MM.1S (cell line): ENCODE measurements around the gene TOP2B.

ENCODE experiments used
- DNase-seq: peaks from one replicate; pipeline ENCODE4 v3.0.0-alpha.2; 2015
- H2AFZ ChIP-seq: fragments of 300-600 bp; sonication (generic); 2 replicates; pipeline ENCODE4 v1.6.0; 2016; ENCODE audit warnings: antibody characterized with exemption, low read length
- H3F3A ChIP-seq: fragments of 300-600 bp; sonication (generic); 2 replicates; pipeline ENCODE4 v1.6.1; 2016; ENCODE audit warnings: mild to moderate bottlenecking, antibody characterized with exemption, low read length, moderate library complexity, mixed read lengths; ENCODE audit not compliant: insufficient read depth
- H3K27ac ChIP-seq: fragments of 300-600 bp; sonication (generic); 2 replicates; pipeline ENCODE4 v1.5.1; 2016; ENCODE audit warnings: mild to moderate bottlenecking, low read length
- H3K27me3 ChIP-seq: fragments of 300-600 bp; sonication (generic); replicated peaks from 2 replicates; pipeline ENCODE4 v1.6.0; 2016; ENCODE audit warnings: low read length; ENCODE audit not compliant: insufficient read depth
- H3K36me3 ChIP-seq: fragments of 300-600 bp; sonication (generic); replicated peaks from 2 replicates; pipeline ENCODE4 v1.6.1; 2016; ENCODE audit warnings: mild to moderate bottlenecking, low read length, mixed read lengths; ENCODE audit not compliant: insufficient read depth
- H3K4me1 ChIP-seq: fragments of 300-600 bp; sonication (generic); 2 replicates; pipeline ENCODE4 v1.6.1; 2016; ENCODE audit warnings: low read length, mixed read lengths
- H3K4me2 ChIP-seq: fragments of 300-600 bp; sonication (generic); 2 replicates; pipeline ENCODE4 v1.6.0; 2016; ENCODE audit warnings: low read depth, low read length
- H3K4me3 ChIP-seq: fragments of 300-600 bp; sonication (generic); 2 replicates; pipeline ENCODE4 v1.5.1; 2016; ENCODE audit warnings: low read length, mixed read lengths
- H3K79me2 ChIP-seq: fragments of 300-600 bp; sonication (generic); 2 replicates; pipeline ENCODE4 v1.6.1; 2016; ENCODE audit warnings: mixed run types, low read length, mixed read lengths
- H3K9ac ChIP-seq: fragments of 300-600 bp; sonication (generic); 2 replicates; pipeline ENCODE4 v1.6.1; 2016; ENCODE audit warnings: low read length, mixed read lengths
- H3K9me2 ChIP-seq: fragments of 300-600 bp; sonication (generic); replicated peaks from 2 replicates; pipeline ENCODE4 v1.6.1; 2016; ENCODE audit warnings: mild to moderate bottlenecking, low read length, mixed read lengths; ENCODE audit not compliant: insufficient read depth
- H3K9me3 ChIP-seq: fragments of 300-600 bp; sonication (generic); replicated peaks from 2 replicates; pipeline ENCODE4 v1.6.1; 2016; ENCODE audit warnings: mild to moderate bottlenecking, low read length, mixed read lengths; ENCODE audit not compliant: insufficient read depth
- H4K20me1 ChIP-seq: fragments of 300-600 bp; sonication (generic); 2 replicates; pipeline ENCODE4 v1.6.1; 2016; ENCODE audit warnings: mild to moderate bottlenecking, low read length, moderate library complexity, mixed read lengths; ENCODE audit not compliant: insufficient read depth
- CTCF ChIP-seq: fragments of 300-600 bp; sonication (generic); IDR thresholded peaks from 2 replicates; pipeline ENCODE4 v1.5.1; 2016; ENCODE audit warnings: antibody characterized with exemption, low read length, mixed read lengths
- EZH2 ChIP-seq: fragments of 300-600 bp; sonication (generic); optimal IDR thresholded peaks from 2 replicates; pipeline ENCODE3; 2017; ENCODE audit warnings: low read depth, mild to moderate bottlenecking, antibody characterized with exemption, low read length, mixed read lengths
- EZH2phosphoT487 ChIP-seq: fragments of 300-600 bp; sonication (generic); IDR thresholded peaks from 2 replicates; pipeline ENCODE4 v1.6.1; 2018; ENCODE audit warnings: antibody characterized with exemption, low read length

TOP2B gene

GRCh38 chr3:25565807-25566206 is 98.9 kb downstream of the TOP2B start:
- Histone ChIP-seq H3K36me3 (no peaks in the 10 kb centered on the region), H3F3A (no peaks in the 10 kb centered on the region), H3K27ac (no peak overlapping the region), H3K9me2 (no peaks in the 10 kb centered on the region), H3K4me1 (no peaks in the 10 kb centered on the region), H2AFZ (no peak overlapping the region), H3K27me3 (no peaks in the 10 kb centered on the region), H3K9ac (no peak overlapping the region), H3K4me3 (no peak overlapping the region), H3K4me2 (no peak overlapping the region), H3K9me3 (no peaks in the 10 kb centered on the region), H3K79me2 (no peaks in the 10 kb centered on the region), H4K20me1 (no peaks in the 10 kb centered on the region)
- TF ChIP-seq EZH2phosphoT487 (no peak), EZH2 (no peak), CTCF (no peak)
- no peak for DNase-seq

GRCh38 chr3:25564075-25564474 is 100.6 kb downstream of the TOP2B start:
- Histone ChIP-seq H3K27ac (no peak overlapping the region), H3K9ac (no peak overlapping the region), H3K9me3 (no peaks in the 10 kb centered on the region), H3K27me3 (no peaks in the 10 kb centered on the region), H3F3A (no peaks in the 10 kb centered on the region), H3K79me2 (no peaks in the 10 kb centered on the region), H3K4me3 (no peak overlapping the region), H3K36me3 (no peaks in the 10 kb centered on the region), H2AFZ (no peak overlapping the region), H3K9me2 (no peaks in the 10 kb centered on the region), H3K4me2 (no peak overlapping the region), H3K4me1 (no peaks in the 10 kb centered on the region), H4K20me1 (no peaks in the 10 kb centered on the region)
- no peak for DNase-seq
- no peak for TF ChIP-seq EZH2phosphoT487
- no peak for TF ChIP-seq EZH2
- TF ChIP-seq CTCF = no peak

GRCh38 chr3:25563601-25564000 is 101.1 kb downstream of the TOP2B start:
- Histone ChIP-seq H3K4me1 (no peaks in the 10 kb centered on the region), H3K27me3 (no peaks in the 10 kb centered on the region), H3K4me3 (no peak overlapping the region), H3F3A (no peaks in the 10 kb centered on the region), H3K79me2 (no peaks in the 10 kb centered on the region), H3K36me3 (no peaks in the 10 kb centered on the region), H3K9ac (no peak overlapping the region), H4K20me1 (no peaks in the 10 kb centered on the region), H3K27ac (no peak overlapping the region), H2AFZ (no peak overlapping the region), H3K9me2 (no peaks in the 10 kb centered on the region), H3K4me2 (no peak overlapping the region), H3K9me3 (no peaks in the 10 kb centered on the region)
- no peak for DNase-seq
- no peak for TF ChIP-seq EZH2
- no peak for TF ChIP-seq CTCF
- no peak for TF ChIP-seq EZH2phosphoT487

GRCh38 chr3:25558796-25559195 is 105.9 kb downstream of the TOP2B start:
- Histone ChIP-seq H3K4me1 (no peaks in the 10 kb centered on the region), H3K36me3 (no peaks in the 10 kb centered on the region), H3K27ac (no peak overlapping the region), H3F3A (no peaks in the 10 kb centered on the region), H4K20me1 (no peaks in the 10 kb centered on the region), H3K27me3 (no peaks in the 10 kb centered on the region), H2AFZ (no peak overlapping the region), H3K9ac (no peak overlapping the region), H3K9me3 (no peaks in the 10 kb centered on the region), H3K4me3 (no peak overlapping the region), H3K9me2 (no peaks in the 10 kb centered on the region), H3K4me2 (no peak overlapping the region), H3K79me2 (no peaks in the 10 kb centered on the region)
- TF ChIP-seq EZH2 = no peak
- no peak for TF ChIP-seq CTCF
- no peak for DNase-seq
